A549 treated with RU486 at 1 μM for 4 hours (cell line): Measurements from ENCODE around the gene KCNH8. TPM values are rescaled to one million over a fixed set of nuclear protein-coding genes. Genes with fewer than 3 reads are reported as not detected.

Experiments used
- total RNA-seq: library from RNA; stranded (reverse); fragments of 200-300 nt; extraction: Qiagen RNA extraction; gene quantifications from 5 replicates; pipeline ENCODE4 v1.2.3, GENCODE V29; 2022; ENCODE audit warnings: low read depth

Gene KCNH8
- total RNA-seq = not detected in 5 replicates

DNA sequence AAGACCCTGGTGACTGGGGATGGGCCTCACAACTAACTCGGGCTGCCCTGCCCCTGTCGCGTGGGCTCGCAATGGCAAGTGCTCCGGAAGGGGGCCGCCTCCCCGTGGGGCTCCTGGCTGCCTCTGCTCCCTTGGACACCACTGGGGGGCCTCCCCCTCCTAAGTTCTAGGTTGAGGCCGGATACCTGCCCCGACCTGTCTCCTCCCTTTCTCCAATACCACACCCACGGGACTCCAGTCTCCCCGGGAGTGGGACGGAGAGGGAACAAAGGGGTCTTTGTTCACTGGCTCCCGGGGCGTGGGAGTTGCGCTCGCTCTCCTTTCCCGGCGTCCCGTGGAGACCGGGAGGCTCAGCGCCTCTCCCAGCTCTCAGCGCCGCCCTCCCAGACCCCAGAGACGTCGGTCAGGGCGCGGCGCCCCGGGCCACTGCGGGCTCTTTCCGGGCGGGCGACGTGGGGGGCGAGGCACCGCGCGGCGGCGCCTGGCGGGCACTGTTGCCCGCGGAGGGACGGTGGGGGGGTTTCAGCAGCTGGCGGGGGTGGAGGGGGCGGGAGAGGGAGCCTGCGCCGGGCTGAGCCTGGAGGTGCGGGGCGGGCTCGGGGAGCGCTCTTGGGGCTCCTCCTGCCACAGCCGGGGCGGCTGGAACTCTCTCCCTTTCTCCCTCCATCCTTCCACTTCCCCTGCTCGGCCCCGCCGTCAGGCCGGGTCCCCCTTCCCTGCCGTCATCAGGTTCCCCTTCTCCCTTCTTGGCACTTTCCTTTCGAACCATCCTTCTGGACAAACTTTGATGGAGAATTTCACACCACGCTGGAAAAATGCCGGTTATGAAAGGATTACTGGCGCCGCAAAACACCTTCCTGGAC, at the start of gene KCNH8:
KCNH8 (plus strand) TSS at position 606 of the 863 bp plus-strand sequence; CDS start at position 816, 210 bp downstream.

